ENCODE data around the gene PIM3.

The PIM3 gene

DNA sequence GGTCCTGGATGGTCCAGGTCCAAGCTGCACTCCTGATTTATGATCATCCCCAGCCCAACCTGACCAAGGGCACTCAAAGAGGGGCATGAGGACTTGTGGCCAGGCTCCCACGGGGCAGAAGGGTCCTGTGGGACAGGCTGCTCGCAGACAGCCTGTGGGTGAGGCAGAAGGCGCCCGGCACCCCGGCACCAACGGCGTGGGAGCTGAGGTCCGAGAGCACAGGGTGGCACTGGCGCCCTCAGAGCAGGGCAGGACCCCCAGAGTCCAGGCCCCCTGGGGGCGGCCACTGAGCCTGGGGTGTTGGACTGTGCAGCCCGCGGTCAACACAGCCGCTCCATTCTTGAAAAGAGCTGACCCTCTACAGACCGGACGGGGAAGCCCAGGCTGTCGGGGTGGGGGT lies 48.7 kb downstream of the PIM3 start:
- no peak for DNase-seq

DNA sequence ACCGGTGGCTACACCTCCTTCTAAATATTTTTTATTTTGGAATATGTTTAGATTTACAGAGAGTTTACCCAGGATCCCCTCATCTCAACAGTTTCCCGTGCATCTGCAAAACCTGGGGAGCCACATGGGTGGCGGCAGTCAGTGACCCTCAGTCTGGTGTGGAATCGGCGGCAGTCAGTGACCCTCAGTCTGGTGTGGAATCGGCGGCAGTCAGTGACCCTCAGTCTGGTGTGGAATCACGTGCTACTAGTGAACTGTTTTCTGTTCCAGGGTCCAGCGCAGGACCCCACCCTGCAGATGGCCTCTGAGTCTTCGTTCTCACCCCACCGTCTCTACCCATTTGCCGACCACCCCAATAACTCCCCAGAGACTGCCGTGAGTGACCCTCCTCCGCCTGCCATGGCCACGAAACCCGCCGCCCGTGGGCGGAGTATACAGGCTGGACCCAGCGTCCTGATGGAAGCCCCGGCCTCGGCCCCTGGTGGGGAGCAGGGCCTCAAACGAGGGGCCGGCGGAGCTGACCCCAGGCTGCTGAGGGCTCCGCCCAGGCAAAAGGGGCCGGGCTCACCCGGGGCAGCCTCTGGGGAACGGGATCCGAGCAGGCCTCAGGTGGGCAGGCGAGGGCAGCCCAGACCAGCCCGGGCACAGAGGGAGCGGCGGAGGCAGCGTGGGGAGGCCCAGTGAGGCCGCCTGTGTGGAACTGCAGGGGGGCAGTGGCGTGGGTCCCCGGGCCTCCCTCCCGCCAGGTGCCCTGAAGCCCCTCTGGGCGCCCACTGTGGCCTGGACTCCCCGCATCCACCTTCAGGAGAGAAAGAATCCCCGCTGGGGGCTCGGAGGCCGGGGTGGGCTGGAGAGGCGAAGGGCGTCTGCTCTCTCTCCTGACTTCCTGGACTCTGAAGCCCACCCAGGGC lies 49.4 kb downstream of the PIM3 start:
- DNase-seq, result no peak

DNA sequence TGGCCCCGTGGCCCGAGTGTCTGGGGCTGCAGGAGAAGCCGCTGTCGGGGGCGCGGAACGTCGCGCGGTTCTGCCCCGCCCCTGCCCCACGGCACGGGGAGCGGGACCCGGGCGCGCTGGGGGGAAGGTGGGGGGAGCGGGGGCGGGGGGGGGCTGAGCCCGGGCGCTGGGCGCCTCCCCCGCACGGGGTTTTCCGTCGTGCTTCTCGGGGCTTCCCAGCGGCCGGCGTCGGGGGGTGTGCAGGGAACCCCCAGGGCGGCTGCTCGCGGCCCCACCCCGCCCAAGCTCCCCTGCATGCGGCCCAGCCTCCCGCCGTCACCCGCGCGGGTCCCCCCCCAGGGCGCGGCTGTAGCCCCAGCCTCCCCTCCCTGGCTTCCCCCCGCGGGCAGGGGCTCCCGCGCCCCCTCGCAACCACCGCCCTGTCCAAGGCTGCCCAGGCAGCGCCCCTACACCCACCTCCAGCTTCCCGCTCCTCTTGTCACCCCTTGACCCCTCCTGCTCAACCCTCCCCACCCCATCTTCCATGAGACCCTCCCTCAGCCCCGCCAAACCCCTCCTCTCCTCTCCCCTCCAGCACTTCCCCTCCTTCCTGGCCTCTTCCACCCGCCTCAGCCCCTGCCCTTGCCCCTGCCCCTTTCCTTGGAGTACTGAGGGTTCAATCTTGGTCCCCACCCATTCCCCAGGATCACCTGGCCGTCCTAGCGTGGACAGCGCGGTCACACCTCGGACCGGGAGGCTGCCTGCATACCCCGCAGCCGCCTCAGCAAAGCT lies 50.3 kb downstream of the PIM3 start:
- peak; percentile 76 to 86 for DNase-seq

DNA sequence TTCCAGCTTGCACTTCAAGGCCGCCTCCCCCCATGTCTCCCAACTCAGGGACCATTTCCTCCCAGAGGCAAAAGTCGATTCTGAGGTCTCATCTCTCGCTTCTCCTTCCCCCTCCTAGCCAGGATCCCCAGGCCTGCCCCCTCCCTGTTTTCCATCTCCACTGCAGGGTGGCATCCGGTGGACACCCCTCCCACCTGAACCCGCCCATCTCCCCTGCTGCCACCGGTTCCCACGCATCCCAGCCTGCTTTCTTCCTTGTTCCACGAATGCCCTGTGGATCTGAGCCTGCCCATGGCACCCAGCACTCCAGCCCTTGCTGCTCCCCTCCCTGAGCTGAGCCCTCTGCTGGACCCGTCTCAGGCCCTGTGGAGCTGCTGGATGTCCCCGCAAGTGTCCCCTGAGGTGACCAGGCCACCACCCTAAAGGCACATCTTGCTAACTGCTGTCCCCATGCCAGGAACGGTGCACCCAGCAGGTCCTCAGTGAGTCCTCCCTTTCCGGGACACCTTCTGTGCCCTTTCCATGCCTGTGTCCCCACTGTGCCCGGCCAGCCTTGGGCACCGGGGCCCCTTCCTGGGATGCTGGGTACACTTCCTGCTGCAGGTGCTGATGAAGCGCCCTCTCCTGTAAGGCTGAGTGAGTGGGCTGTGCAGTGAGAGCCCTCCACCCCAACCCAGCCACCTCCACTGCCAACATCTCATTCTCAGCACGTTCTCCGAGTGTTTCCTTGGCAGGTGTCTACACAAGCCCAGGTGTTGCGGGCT lies 51.1 kb downstream of the PIM3 start:
- DNase-seq, result no peak

DNA sequence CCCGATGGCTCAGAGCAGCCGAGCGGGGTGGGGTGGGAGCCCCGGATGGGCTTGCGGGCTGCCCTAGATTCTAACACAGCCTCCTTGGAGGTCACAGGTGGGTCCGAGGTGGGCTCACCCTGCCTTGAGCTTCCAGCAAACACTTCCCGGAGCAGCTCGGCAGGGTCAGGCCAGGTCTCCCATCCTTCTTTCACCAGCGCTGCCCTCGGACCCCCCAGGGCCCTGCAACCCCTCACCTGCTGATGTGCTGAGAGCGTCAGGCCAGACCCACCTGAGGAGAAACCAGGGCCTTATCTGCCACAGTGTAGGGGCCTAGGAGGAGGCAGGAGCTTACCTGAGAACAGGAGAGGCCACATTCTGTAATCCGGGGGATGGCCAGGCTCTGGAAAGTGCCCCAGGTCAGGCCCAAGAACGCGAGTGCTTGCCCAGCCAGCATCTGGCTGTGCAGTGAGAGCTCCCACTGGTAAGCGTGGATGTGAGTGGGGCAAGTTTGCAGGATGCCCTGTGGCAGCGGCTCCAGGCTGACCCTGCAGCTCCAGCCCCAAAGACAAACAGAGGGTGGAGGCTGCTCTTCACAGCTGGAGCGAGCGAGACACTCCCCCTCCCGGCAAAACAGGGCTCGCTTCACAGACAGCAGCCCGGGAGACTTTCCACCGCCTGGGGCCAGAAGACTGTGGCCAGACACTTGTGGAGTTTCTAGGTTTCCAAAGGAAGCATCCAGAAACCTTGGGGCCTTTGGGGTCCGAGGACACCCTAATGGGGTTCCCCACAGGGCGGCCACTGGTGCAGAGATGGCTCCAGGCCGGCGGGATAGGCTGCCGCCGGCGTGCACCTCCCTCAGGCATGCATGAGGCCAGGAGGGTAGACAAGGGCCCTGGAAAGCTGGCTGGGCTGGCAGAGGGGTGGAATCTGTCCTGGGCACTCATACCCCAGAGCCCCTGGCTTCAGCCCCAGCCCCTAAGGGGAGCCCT lies 51.9 kb downstream of the PIM3 start, which contains the start of gene IL17REL:
Gene IL17REL (minus strand): TSS at position 555 of the 971 bp plus-strand sequence. CDS start 119 bp downstream, at position 436.
- no peak for DNase-seq

Measured in activated CD4-positive, alpha-beta T cell treated with anti-CD3 and anti-CD28 coated beads for 4 hours (primary cell).